Astrocyte of the cerebellum (primary cell): Measurements from ENCODE around the gene MICAL3.
A peak's percentile ranks its signal among the peaks of the same experiment; 100 is the strongest.
"Not testable (repeated sequence)": the region's sequence is repeated elsewhere in the genome, so short reads cannot be mapped to it uniquely, and the experiment has no call there.

Experiments
- DNase-seq: peaks from one replicate; pipeline ENCODE4 v3.0.0-alpha.2; 2011; ENCODE audit warnings: low read depth
- H3K4me3 ChIP-seq: 2 replicates; pipeline ENCODE4 v1.5.1; 2011; ENCODE audit warnings: mild to moderate bottlenecking, low read depth, low read length, moderate library complexity
- CTCF ChIP-seq: IDR thresholded peaks from 2 replicates; pipeline ENCODE4 v1.5.1; 2012; ENCODE audit warnings: low read length, low read depth, moderate library complexity, mild to moderate bottlenecking; ENCODE audit errors: missing control alignments
- in situ Hi-C: cut with HindIII; loops from 2 replicates; pipeline ENCODE4 v1.10.0; 2017; ENCODE audit warnings: low sequenced_read_pairs

MICAL3 gene

GRCh38 chr22:18013947-18014346 lies 10.4 kb downstream of the MICAL3 start:
- no peak for DNase-seq
- TF ChIP-seq CTCF: no peak
- in situ Hi-C loops: no loop called here

GRCh38 chr22:18013436-18013835 lies 10.9 kb downstream of the MICAL3 start:
- no peak overlapping the region for H3K4me3 ChIP-seq
- no peak for TF ChIP-seq CTCF
- in situ Hi-C loops: no loop called here
- DNase-seq: no peak

More at GRCh38 chr22:18013947-18014346, 10.4 kb downstream of the MICAL3 start:
- no peak overlapping the region for H3K4me3 ChIP-seq

GRCh38 chr22:18012531-18012930 lies 11.8 kb downstream of the MICAL3 start:
- no peak for DNase-seq
- in situ Hi-C loops: no loop called here
- TF ChIP-seq CTCF: no peak
- H3K4me3 ChIP-seq: no peak overlapping the region

GRCh38 chr22:18010266-18010665 lies 14.1 kb downstream of the MICAL3 start:
- no peak for TF ChIP-seq CTCF
- H3K4me3 ChIP-seq: no peak overlapping the region
- in situ Hi-C loops: no loop called here
- DNase-seq: no peak

GRCh38 chr22:18008136-18008535 lies 16.2 kb downstream of the MICAL3 start:
- TF ChIP-seq CTCF: no peak
- DNase-seq: no peak
- in situ Hi-C loops: no loop called here
- H3K4me3 ChIP-seq: no peak overlapping the region

GRCh38 chr22:18005201-18005926 lies 19.0 kb downstream of the MICAL3 start:
- TF ChIP-seq CTCF: no peak

GRCh38 chr22:18001894-18002315 lies 22.5 kb downstream of the MICAL3 start:
- in situ Hi-C loops: loop anchor here (5.0 kb wide), 1 partner anchor 75 kb away; the partner anchor contains the start of gene PEX26
- not testable (repeated sequence) for DNase-seq
- peak overlapping the region; percentile 76 for H3K4me3 ChIP-seq

More at GRCh38 chr22:18005201-18005926, 19.0 kb downstream of the MICAL3 start:
- no peak overlapping the region for H3K4me3 ChIP-seq
- in situ Hi-C loops: no loop called here
- no peak for DNase-seq
